NK-92 treated with Interleukin-12 subunit alpha and Interleukin-12 subunit beta, amount 100 ng/mL, for 24 hours (cell line): ENCODE measurements around the gene EFCAB12.
A peak's percentile ranks its signal among the peaks of the same experiment; 100 is the strongest.
"Not testable (repeated sequence)": the region's sequence is repeated elsewhere in the genome, so short reads cannot be mapped to it uniquely, and the experiment has no call there.

Experiments
- DNase-seq: peaks from one replicate; lab custom pipeline; 2025; lab: John Stamatoyannopoulos, UW

EFCAB12 gene

GRCh38 chr3:129393760-129394564, 34.5 kb downstream of the EFCAB12 start:
- DNase-seq, result not testable (repeated sequence)

- no peak for DNase-seq
Measured at GRCh38 chr3:129393271-129393670, 35.2 kb downstream of the EFCAB12 start.

DNA sequence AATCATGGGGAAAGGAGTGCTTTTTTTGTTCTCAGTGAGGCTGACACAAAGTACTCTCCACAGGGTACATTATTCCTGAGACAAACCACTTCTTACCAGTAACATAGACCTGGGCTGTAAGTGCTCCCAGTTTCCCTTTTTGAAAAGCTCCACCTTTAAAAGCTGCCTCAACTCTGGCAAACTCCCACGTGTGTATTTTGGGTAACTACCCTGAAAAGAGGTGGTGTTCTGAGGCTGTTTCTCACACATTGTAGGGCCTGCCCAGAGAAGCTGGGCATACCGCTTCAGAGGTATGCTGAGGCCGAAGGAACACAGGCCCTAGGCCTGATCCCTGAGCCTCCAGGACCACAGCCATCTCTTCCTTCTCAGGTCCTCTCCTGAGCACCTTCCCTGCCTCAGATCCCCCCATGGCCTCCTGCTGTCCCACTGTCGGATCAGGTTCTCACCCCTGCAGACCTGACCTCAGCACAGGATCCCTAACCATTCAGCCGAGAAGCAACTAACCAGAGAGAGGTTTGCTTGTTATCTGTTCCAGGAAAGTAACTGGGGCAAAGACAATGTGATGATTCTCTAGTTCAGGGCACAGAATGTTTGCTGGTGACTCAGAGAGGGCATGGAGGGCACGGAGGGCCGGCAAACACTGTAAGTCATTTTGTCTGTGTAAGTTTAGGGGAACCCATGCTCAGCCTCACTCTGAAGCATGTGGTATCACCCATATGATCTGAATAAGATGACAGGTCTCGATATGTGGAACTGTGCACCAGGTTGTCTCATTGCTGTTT, 36.1 kb downstream of the EFCAB12 start:
- DNase-seq, result not testable (repeated sequence)

- not testable (repeated sequence) for DNase-seq
Measured at GRCh38 chr3:129391583-129391982, 36.9 kb downstream of the EFCAB12 start.

GRCh38 chr3:129389572-129389937, 38.9 kb downstream of the EFCAB12 start:
- DNase-seq, result no peak

- not testable (repeated sequence) for DNase-seq
Measured at GRCh38 chr3:129388791-129389571, 39.5 kb downstream of the EFCAB12 start.

DNA sequence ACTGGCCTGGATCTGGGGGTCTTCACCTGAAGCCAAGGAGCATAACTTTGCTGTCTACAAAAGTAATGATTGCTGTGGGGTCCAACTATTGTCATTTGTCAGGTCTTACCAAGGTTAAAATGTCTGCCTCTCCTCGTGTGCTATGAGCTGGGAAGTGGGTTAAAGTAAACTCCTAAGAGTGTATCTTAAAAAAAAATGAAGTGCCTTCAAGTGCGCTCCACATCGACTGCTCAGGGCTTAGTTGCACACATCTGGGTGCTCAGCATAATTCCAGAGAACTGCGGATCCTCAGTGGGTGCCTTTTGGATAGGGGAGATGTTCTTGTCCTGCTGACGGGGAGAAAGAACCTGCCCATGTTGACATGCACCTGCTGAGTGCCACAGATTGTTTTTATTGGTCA, 40.9 kb downstream of the EFCAB12 start:
- DNase-seq, result no peak

DNA sequence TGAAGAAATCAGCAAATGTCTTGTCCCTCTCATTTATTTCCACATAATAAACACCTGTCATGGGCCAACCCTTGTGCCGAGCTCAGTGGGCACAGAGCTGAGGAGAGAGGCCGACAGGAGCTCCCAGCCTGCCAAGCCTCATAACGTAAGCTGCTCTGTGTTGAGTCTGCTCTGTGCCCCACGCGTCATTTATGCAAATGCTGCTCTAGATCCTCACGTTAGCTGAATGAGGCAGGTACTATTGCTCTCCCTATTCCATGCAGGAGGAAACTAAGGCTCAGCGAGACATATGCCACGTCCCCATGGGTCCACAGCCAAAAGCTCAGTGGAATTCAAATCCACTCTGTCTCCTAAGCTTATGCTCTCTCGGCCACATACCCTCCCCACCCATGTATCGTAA, 41.5 kb downstream of the EFCAB12 start:
- no peak for DNase-seq

DNA sequence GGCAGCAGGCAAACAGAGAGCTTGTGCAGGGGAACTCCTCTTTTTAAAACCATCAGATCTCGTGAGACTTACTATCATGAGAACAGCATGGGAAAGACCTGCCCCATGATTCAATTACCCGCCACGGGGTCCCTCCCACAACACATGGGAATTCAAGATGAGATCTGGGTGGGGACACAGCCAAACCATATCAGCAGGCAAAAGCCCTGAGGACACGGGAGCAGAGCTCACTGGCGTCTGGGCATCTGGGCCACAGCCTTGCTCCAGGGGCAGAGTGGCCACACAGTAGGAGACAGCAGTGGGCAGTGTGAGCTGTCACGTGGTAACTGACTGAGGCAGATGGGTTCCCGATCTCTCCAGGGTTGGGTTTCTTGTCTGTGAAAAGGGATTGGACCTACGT, 42.9 kb downstream of the EFCAB12 start:
- DNase-seq, result not testable (repeated sequence)

DNA sequence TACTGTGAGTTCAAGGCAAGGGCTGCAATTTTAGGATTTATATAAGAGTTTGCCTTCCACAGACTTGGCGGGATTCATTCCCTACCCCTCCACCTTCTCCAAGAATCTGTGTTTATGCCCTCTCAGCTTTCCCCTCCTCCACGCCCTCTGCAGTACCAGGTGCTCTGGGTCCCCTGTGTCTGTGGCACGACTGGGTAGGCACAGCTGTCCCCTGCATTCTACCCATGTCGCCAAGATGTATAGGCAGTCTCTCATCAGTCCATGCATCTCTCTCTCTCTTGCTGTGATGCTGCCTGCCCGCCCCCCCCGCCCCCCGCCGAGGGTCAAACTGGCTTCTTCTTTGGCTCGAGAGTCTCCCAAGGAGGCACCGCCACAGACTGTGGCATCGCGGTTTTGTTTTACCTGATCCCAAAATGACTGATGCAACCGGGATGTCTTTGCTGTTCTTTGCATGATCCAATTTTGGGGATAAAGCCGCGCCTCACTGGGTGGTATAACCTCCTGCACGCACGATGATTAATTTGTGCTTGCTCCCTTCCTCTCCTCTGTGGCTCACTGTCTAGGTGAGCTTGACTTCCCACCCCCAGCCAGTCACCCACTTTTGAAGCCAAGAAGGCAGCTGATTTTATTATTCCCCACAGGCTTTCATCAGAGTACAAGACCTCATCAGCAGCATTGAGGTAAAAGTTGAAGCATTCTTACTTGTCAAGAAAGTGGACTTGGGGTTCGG, 43.7 kb downstream of the EFCAB12 start:
- DNase-seq, result no peak

GRCh38 chr3:129384103-129384502, 44.3 kb downstream of the EFCAB12 start:
- DNase-seq, result not testable (repeated sequence)

GRCh38 chr3:129383292-129383860, 45.1 kb downstream of the EFCAB12 start:
- peak; percentile 45 for DNase-seq

DNA sequence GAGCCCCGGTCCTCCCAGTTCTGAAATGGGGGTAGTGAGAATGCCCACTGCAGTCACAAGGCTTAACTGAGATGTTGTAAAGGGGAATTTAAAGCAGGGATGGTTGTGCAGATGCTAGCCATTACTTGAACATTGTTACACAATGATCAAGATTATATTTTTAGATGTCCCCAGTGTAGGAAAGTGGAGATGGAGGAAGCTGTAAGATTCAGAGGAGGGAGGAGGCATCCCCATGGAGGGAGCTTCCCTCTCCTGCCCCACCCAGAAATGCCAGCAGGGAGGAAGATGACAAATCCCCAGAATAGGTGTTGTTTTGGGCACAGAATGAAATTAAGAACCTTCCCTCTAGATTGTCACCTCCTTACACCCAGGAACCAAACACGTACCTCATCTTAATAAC, 46.1 kb downstream of the EFCAB12 start:
- no peak for DNase-seq

DNA sequence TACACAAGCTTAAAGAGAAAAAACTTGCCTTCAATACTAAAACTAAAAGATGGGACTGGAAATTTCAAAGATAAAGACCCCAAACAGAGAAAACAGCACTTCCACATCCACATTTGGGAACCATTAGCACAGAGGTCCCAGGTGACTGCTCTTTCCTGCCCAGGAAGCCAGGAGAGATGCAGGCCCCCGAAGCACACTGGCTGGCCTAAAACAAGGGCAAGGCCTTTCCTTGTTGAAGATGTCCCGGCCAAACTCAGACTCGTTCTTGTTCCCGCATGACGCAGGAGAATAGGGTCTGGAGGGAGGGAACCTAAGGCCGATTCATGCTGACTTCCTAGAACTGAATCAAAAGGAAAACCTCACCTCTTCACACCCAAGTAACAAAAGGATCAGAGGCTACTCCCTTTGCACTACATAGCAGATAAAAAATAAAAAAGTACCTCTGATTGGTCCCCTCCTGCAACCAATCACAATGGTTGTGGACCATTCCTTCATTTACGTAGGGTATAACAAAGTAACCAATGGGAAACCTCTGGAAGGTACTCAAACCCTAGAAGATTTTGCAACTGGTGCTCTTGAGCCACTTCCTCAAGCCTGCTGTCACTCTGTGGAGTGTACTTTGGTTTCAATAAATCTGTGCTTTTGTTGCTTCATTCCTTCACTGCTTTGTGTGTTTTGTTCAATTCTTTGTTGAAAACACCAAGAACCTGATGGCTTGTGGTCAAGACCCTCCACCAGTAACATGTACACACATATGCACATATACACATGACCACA, 48.7 kb downstream of the EFCAB12 start:
- no peak for DNase-seq

DNA sequence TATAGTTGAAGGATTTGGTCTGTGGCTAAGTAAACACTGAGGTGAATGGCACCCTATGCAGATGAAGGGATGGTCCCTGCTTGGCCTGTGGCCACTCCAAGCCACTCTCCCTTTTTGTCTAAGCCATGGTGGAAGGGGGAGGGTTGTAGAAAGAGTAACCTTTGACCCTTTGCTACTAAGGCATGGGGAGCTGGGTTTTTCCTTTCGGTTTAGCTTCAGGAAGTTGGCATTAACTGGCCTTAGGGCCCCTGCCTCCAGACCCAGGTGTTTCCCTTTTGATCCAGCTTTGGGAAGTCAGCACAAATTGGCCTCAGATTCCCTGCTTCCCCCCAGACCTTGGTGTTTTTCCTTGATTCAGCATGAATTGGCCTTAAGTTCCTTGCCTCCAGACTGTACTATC, 49.5 kb downstream of the EFCAB12 start:
- DNase-seq, result no peak

DNA sequence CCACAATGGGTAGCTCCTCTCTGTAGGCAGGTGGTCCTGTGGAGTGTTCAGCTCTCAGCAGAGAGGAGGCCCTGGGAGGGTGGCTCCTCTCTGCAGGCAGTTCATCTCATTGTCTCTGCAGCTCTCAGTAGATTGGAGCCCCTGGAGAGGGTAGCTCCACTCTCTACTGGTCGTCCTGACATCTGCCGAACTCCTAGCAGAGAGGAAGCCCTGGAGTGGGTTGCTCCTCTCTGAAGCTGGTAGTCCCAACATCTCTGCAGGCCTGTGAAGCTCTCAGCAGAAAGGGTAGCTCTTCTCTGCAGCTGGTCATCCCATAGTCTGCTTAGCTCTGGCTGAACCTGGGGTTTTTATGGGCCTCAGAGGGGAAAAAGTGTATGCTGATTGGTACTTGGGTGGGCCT, 50.8 kb downstream of the EFCAB12 start:
- no peak for DNase-seq

DNA sequence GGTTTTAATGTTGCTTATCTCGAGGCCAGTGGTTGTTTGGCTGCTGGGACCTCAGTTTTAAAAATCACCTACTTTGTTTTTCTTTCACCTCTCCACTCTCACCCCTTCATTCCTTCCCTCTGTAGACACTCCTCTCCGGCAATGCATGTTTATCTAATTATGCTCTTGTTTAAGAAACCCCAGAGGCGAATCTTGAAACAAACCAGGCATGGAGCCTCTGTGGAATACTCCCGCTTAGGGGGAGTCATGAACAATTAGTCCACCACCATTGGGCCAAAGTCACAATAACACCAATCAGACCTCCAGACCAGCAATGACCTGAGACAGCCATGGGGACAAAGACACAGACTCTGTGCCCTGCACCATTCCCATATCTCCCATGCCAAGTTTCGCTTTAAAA, 53.3 kb downstream of the EFCAB12 start:
- DNase-seq, result no peak

GRCh38 chr3:129371041-129371826, 57.2 kb downstream of the EFCAB12 start:
- no peak for DNase-seq

GRCh38 chr3:129370248-129370964, 58.0 kb downstream of the EFCAB12 start:
- DNase-seq, result no peak
